Measurements from ENCODE around the gene RELL1.
"Not testable (repeated sequence)": the region's sequence is repeated elsewhere in the genome, so short reads cannot be mapped to it uniquely, and the experiment has no call there.

RELL1 gene

DNA sequence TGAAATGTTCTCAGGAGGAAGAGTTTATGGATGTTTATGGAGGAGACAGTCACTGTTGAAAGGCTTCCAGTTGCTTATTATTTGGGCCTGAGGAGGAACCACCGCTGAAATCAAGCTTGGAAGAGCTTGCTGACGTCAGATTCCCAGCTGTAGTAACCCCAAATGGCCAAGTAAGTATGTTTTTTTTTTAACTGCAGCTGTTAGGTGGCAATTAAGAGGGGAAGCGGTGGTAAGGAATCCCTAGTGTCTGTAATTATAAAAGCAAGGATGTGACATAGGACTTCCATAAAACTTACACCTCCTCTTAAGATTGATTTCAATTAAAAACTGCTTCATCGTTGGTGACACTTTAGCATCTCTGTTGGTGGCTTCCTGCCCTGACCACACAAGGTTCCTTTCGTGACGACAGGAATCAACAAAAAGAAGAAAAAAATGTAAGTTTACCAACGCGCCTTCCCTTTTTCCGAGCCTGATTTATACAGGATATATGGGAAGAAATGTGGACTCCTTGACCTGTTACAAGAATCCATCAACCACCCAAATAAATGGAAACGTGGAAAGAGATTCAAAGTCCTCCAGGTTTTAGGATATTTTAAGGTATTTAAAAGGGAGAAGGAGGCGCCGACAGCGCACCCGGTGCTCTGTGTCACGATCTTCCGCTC lies 884 bp downstream of the RELL1 start:
- FAIRE-seq = no peak

DNA sequence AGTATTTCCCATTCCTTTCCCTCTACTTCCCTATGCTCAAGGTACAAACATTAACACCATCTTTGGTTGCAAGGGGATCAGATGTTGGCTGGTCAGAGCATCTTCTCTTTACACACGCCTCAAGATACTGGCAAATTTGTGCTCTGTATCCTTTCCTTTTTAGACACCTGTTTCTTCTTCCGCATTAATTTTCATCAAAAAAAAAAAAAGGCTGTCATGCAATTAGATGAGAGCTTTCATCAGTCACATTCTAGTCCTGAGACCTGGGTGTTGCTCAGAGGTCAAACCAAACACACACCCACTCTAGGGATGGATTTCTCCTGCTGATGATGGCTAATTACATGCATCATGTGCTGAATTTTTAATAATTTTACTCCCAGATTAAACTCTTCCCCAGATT lies 2.0 kb downstream of the RELL1 start:
- TF ChIP-seq POLR2A (IDR thresholded peaks at IDR 0.05; ENCODE audit: low read depth, low read length) = no peak
- FAIRE-seq = no peak

More for the DNA sequence above, 884 bp downstream of the RELL1 start:
- no peak for TF ChIP-seq POLR2A (IDR thresholded peaks at IDR 0.05; ENCODE audit: low read depth, low read length)
- DNase-seq (ENCODE audit: insufficient read length, low spot score) = no peak

GRCh38 chr4:37682701-37683401 lies 3.3 kb downstream of the RELL1 start:
- no peak for TF ChIP-seq POLR2A (IDR thresholded peaks at IDR 0.05; ENCODE audit: low read depth, low read length)
- DNase-seq (ENCODE audit: insufficient read length, low spot score) (no peak), FAIRE-seq (no peak)

More for the DNA sequence above, 2.0 kb downstream of the RELL1 start:
- DNase-seq (ENCODE audit: insufficient read length, low spot score) = no peak

GRCh38 chr4:37680089-37680488 lies 6.1 kb downstream of the RELL1 start:
- TF ChIP-seq POLR2A (IDR thresholded peaks at IDR 0.05; ENCODE audit: low read depth, low read length) = no peak
- FAIRE-seq (no peak), DNase-seq (ENCODE audit: insufficient read length, low spot score) (no peak)

DNA sequence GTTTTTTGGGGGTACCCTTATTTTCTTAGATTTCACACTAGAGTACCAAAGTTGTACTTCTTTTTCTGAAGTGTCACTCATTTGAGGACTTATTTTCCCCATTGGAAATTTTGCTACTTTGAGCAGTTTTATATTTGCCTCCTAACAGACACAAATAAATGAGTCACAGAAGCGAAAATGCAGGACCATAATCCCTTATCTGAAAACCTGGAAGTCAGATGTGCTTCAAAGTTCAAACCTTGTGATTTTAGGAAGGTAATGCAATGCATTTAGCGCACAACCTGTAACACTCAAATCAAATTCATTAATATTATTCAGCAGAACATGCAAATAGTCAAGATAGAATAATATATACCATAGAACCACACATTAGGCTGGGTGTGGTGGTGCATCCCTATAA lies 6.9 kb downstream of the RELL1 start:
- TF ChIP-seq POLR2A (IDR thresholded peaks at IDR 0.05; ENCODE audit: low read depth, low read length) = no peak
- FAIRE-seq (no peak), DNase-seq (ENCODE audit: insufficient read length, low spot score) (no peak)

DNA sequence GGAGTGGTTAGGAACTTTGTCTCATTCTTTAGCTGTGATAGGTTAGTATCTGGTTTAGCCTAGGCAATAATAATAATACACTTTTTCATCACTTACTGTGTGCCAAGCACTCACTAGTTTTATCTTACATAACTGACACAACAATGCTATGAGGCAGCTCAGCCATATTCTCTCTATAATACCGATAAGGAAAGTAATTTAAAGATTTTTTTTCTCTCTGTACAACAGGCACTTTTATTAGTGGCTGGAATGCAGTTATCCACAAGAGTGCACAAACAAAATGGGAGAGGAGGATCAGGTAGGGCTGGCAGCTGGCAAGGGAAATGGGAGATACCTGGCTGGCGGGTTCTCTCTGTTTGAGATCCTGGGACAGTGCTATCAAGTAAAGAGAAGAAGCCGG lies 7.6 kb downstream of the RELL1 start:
- DNase-seq (ENCODE audit: insufficient read length, low spot score) (no peak), FAIRE-seq (no peak)
- TF ChIP-seq POLR2A (IDR thresholded peaks at IDR 0.05; ENCODE audit: low read depth, low read length) = no peak

DNA sequence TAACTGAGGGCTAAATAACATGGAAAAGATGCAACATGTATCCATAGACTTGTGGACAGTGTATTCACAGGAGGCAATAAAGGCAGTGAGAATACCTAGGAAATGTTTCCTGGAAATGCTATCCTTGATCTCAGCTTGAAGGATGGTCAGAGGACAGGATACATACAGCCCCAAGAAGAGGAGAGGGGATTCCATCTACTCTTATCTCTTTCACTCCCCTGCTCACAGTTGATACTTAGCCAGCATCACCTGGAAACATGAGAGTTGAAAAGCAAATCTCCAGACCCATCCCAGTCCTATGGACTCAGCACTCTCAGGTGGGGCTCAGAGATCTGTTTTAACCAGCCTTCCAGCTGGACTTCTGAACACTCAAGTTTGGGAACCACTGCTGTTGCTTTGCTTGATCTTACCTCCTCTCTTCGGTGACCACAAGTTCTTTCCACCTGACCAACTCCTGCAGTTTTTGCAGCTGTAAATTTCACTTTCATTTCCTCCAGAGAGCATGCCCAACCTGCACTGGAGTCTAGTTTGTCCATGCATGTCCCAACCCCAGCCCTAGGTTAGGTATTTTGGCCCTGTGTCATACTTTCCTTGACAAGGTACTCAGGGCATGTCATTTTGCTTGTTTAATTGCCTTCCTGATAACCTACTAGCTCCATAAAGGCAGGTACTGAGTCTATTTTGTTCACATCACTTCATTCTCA lies 10.4 kb downstream of the RELL1 start:
- no peak for DNase-seq (ENCODE audit: insufficient read length, low spot score)
- TF ChIP-seq POLR2A (IDR thresholded peaks at IDR 0.05; ENCODE audit: low read depth, low read length) = no peak
- no peak for FAIRE-seq

GRCh38 chr4:37674439-37674838 lies 11.7 kb downstream of the RELL1 start:
- DNase-seq (ENCODE audit: insufficient read length, low spot score) (no peak), FAIRE-seq (no peak)

DNA sequence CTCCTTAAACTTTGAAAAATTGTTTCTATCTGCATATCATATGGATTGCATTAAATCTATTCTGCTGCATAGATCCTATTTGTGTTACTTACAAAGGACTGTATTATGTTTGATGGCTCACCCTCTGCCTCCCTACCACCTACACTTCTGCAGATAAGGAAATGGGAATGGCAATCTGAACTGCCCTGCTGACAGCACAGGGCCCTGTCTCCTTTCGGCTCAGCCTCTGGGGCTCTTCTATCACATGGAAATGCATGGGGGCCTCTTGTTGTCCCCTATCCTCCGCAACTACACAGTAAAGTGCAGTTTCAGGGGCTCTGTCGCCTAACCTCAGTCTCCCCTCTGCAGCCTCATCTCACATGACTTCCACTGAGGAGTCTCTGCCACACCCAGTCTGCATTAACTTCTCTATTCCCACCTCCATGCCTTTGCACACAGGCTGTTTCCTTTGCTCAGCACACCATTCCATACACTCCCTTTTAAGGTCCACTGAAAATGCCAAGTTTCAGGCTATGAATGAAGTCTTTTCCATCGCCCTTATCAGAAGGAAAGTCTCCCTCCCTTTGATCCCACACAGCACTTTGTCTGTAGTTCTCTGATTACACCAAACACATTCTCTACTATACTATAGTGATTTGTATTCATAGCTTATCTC lies 12.5 kb downstream of the RELL1 start:
- FAIRE-seq (no peak), DNase-seq (ENCODE audit: insufficient read length, low spot score) (no peak)
- TF ChIP-seq POLR2A (IDR thresholded peaks at IDR 0.05; ENCODE audit: low read depth, low read length) = no peak

More at GRCh38 chr4:37674439-37674838, 11.7 kb downstream of the RELL1 start:
- no peak for TF ChIP-seq POLR2A (IDR thresholded peaks at IDR 0.05; ENCODE audit: low read depth, low read length)

DNA sequence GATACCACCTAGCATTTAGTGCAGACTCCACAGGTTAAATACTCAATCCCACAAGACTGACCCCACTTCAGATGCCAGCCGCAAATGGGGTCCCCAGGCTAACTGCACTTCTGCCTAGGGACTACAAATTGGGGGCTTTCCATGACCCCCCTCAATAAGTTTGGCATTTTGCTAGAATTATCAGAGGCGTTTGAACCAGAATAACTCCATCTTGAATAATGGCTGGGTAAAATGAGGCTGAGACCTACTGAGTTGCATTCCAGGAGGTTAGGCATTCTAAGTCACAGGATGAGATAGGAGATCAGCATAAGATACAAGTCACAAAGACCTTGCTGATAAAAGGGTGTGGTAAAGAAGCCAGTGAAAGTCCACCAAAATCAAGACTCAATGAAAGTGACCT lies 15.1 kb downstream of the RELL1 start:
- DNase-seq (ENCODE audit: insufficient read length, low spot score) (no peak), FAIRE-seq (no peak)
- no peak for TF ChIP-seq POLR2A (IDR thresholded peaks at IDR 0.05; ENCODE audit: low read depth, low read length)

GRCh38 chr4:37670249-37670648 lies 15.9 kb downstream of the RELL1 start:
- DNase-seq (ENCODE audit: insufficient read length, low spot score) (no peak), FAIRE-seq (no peak)
- TF ChIP-seq POLR2A (IDR thresholded peaks at IDR 0.05; ENCODE audit: low read depth, low read length) = no peak

- not testable (repeated sequence) for DNase-seq (ENCODE audit: insufficient read length, low spot score); FAIRE-seq
Measured at GRCh38 chr4:37669124-37669523, 17.1 kb downstream of the RELL1 start.

GRCh38 chr4:37667197-37668100 lies 18.7 kb downstream of the RELL1 start:
- no peak for FAIRE-seq
- no peak for TF ChIP-seq POLR2A (IDR thresholded peaks at IDR 0.05; ENCODE audit: low read depth, low read length)
- no peak for DNase-seq (ENCODE audit: insufficient read length, low spot score)
